Cardiac fibroblast (primary cell): ENCODE measurements around the gene SAT1.
A peak's percentile ranks its signal among the peaks of the same experiment; 100 is the strongest.

Source experiments
- DNase-seq, 2 donors: peaks; one replicate each; pipeline versions ENCODE4 v3.0.0 to v3.0.0-alpha.2; 2010; ENCODE audit warnings: low read depth in 2 of 2
- H3K4me3 ChIP-seq, 2 donors: replicated peaks in 1 of 2; 1 replicate in 1 of 2; 2 replicates in 1 of 2; pipeline ENCODE4 v1.5.1; 2011; ENCODE audit warnings: low read depth in 2 of 2, low read length in 2 of 2, mild to moderate bottlenecking in 2 of 2, moderate library complexity in 1 of 2
- CTCF ChIP-seq: IDR thresholded peaks from one replicate; pipeline ENCODE4 v1.5.1; 2011; ENCODE audit warnings: low read depth, mild to moderate bottlenecking, low read length, inconsistent platforms

Gene SAT1

GRCh38 chrX:23816179-23816578, 33.2 kb downstream of the SAT1 start:
- no peak for DNase-seq
- no peak overlapping the region for H3K4me3 ChIP-seq
- no peak for TF ChIP-seq CTCF

DNA sequence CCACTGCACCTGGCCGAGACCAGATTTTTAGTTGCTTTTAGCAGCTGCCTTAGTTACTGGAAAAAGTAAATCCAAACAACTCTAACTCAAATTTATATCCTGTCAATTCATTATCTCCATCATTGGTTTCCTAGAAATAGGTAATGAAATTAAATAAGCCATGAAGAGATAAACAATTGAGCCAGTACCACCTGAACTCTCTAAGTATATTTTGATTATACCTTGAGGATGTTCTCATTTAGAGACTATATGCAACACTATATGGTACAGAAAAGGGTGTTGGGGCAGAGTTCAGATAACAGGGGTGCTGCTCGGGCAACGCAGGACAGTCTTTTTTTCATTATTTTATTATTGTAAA, 35.0 kb downstream of the SAT1 start:
- no peak for DNase-seq
- no peak for TF ChIP-seq CTCF
- no peak overlapping the region for H3K4me3 ChIP-seq

DNA sequence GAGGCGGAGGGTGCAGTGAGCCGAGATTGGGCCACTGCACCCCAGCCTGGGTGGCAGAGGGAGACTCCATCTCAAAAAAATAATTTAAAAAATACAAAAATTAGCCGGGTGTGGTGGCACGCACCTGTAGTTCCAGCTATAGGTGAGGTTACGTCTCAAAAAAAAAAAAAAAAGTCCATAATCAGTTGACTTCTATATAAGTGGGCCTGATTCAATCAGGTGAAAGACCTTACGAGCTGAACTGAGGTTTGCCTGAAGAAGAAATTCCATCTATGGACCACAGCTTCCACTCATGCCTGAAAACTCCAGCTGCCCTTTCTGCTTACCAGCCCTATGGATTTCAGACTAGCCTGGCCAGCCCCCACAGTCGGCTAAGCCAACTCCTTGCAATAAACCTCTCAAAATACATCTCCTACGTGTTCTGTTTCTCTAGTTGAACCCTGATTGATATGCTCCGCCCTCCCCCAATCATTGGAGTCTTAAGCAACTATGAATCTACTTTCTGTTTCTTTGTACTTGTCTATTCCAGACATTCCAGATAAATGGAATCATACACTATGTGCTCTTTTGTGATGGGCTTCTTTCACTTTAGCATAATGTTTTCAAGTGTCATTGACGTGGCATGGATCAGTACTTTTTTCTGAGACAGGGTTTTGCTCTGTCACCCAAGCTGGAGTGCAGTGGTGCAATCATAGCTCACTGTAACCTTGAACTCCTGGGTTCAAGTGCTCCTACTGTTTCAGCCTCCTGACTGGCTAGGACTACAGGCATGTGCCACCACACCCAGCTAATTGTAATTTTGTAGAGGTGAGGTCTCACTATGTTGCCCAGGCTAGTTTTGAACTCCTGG, 36.6 kb downstream of the SAT1 start:
- no peak overlapping the region for H3K4me3 ChIP-seq
- peak in 1 of 2 donors; percentile 27 for DNase-seq
- TF ChIP-seq CTCF, result no peak

- peak in 1 of 2 donors; percentile 44 for DNase-seq
- H3K4me3 ChIP-seq, result no peak overlapping the region
- TF ChIP-seq CTCF, result no peak
Observed at GRCh38 chrX:23820235-23820782, 37.3 kb downstream of the SAT1 start.

- TF ChIP-seq CTCF, result no peak
- DNase-seq, result no peak
Observed at GRCh38 chrX:23821847-23822246, 38.9 kb downstream of the SAT1 start.

GRCh38 chrX:23822397-23822796, 39.4 kb downstream of the SAT1 start:
- TF ChIP-seq CTCF, result no peak
- DNase-seq, result peak in 1 of 2 donors; percentile 15
- no peak overlapping the region for H3K4me3 ChIP-seq

More at GRCh38 chrX:23821847-23822246, 38.9 kb downstream of the SAT1 start:
- H3K4me3 ChIP-seq, result no peak overlapping the region
